Measurements from ENCODE around the gene BID.
"Not testable (repeated sequence)": the region's sequence is repeated elsewhere in the genome, so short reads cannot be mapped to it uniquely, and the experiment has no call there.

BID gene

GRCh38 chr22:17698276-17698675 is 76.0 kb downstream of the BID start:
- not testable (repeated sequence) for H3K23ac ChIP-seq (ENCODE audit: low read length); H3K18ac ChIP-seq (ENCODE audit: low read length); H3K4me1 ChIP-seq (ENCODE audit: control insufficient read depth in 1 of 2, insufficient read depth in 2 of 2, low read length in 2 of 2); H3K14ac ChIP-seq (ENCODE audit: low read length); H3K27ac ChIP-seq (ENCODE audit: low read depth, low read length); H2BK5ac ChIP-seq (ENCODE audit: low read depth, low read length, poor library complexity); H3K9me3 ChIP-seq (ENCODE audit: insufficient read depth, low read depth, low read length); H3K27me3 ChIP-seq (ENCODE audit: insufficient read depth, low read length); H3K4me3 ChIP-seq (ENCODE audit: low read depth, low read length); H2AK5ac ChIP-seq (ENCODE audit: low read length); H3K79me2 ChIP-seq (ENCODE audit: control insufficient read depth, insufficient read depth, low read length, poor library complexity); H3K4ac ChIP-seq (ENCODE audit: low read depth, low read length); DNase-seq; H3K79me1 ChIP-seq (ENCODE audit: low read length); H3K36me3 ChIP-seq (ENCODE audit: control insufficient read depth in 1 of 2, insufficient read depth in 2 of 2, low read length in 2 of 2); H2BK120ac ChIP-seq (ENCODE audit: insufficient read depth, low read length, poor library complexity); H4K12ac ChIP-seq (ENCODE audit: low read depth, low read length); H4K91ac ChIP-seq (ENCODE audit: low read depth, low read length); H3K4me2 ChIP-seq (ENCODE audit: low read length); H2AFZ ChIP-seq (ENCODE audit: insufficient read depth, low read length, poor library complexity); H3K9ac ChIP-seq (ENCODE audit: low read length); H2BK12ac ChIP-seq (ENCODE audit: low read length); H4K8ac ChIP-seq (ENCODE audit: low read depth, low read length)
- no CpG with 5 or more reads among the region's 3 CpGs for WGBS (ENCODE audit: extremely low coverage, insufficient coverage, insufficient read length)

- not testable (repeated sequence) for H2AK5ac ChIP-seq (ENCODE audit: low read length); H3K4me1 ChIP-seq (ENCODE audit: control insufficient read depth in 1 of 2, insufficient read depth in 2 of 2, low read length in 2 of 2); H3K4me2 ChIP-seq (ENCODE audit: low read length); H3K9me3 ChIP-seq (ENCODE audit: insufficient read depth, low read depth, low read length); H4K91ac ChIP-seq (ENCODE audit: low read depth, low read length); H4K8ac ChIP-seq (ENCODE audit: low read depth, low read length); H2BK120ac ChIP-seq (ENCODE audit: insufficient read depth, low read length, poor library complexity); H3K79me1 ChIP-seq (ENCODE audit: low read length); H4K12ac ChIP-seq (ENCODE audit: low read depth, low read length); H3K36me3 ChIP-seq (ENCODE audit: control insufficient read depth in 1 of 2, insufficient read depth in 2 of 2, low read length in 2 of 2); H3K14ac ChIP-seq (ENCODE audit: low read length); H3K27me3 ChIP-seq (ENCODE audit: insufficient read depth, low read length); H3K23ac ChIP-seq (ENCODE audit: low read length); H3K18ac ChIP-seq (ENCODE audit: low read length); H2BK12ac ChIP-seq (ENCODE audit: low read length); H3K79me2 ChIP-seq (ENCODE audit: control insufficient read depth, insufficient read depth, low read length, poor library complexity); H2AFZ ChIP-seq (ENCODE audit: insufficient read depth, low read length, poor library complexity); H3K4ac ChIP-seq (ENCODE audit: low read depth, low read length); H3K27ac ChIP-seq (ENCODE audit: low read depth, low read length); H3K9ac ChIP-seq (ENCODE audit: low read length); H3K4me3 ChIP-seq (ENCODE audit: low read depth, low read length); H2BK5ac ChIP-seq (ENCODE audit: low read depth, low read length, poor library complexity)
- no CpG with 5 or more reads among the region's 10 CpGs for WGBS (ENCODE audit: extremely low coverage, insufficient coverage, insufficient read length)
- DNase-seq, result peak in 1 of 2 donors; percentile 32
Observed at GRCh38 chr22:17697196-17697595, 77.1 kb downstream of the BID start.

- Histone ChIP-seq H2BK5ac (ENCODE audit: low read depth, low read length, poor library complexity) (no peak overlapping the region), H3K14ac (ENCODE audit: low read length) (no peak overlapping the region), H3K4ac (ENCODE audit: low read depth, low read length) (no peak overlapping the region), H2BK120ac (ENCODE audit: insufficient read depth, low read length, poor library complexity) (no peak overlapping the region), H4K8ac (ENCODE audit: low read depth, low read length) (no peak overlapping the region), H3K9me3 (ENCODE audit: insufficient read depth, low read depth, low read length) (no peaks in the 10 kb centered on the region), H3K79me1 (ENCODE audit: low read length) (no peaks in the 10 kb centered on the region), H3K4me2 (ENCODE audit: low read length) (no peak overlapping the region), H3K36me3 (ENCODE audit: control insufficient read depth in 1 of 2, insufficient read depth in 2 of 2, low read length in 2 of 2) (peaks cover 0 to 4% of the 10 kb centered on the region in 2 experiments), H2AK5ac (ENCODE audit: low read length) (no peak overlapping the region), H3K9ac (ENCODE audit: low read length) (no peak overlapping the region), H2BK12ac (ENCODE audit: low read length) (no peak overlapping the region), H3K4me1 (ENCODE audit: control insufficient read depth in 1 of 2, insufficient read depth in 2 of 2, low read length in 2 of 2) (no peaks in the 10 kb centered on the region), H3K27me3 (ENCODE audit: insufficient read depth, low read length) (no peaks in the 10 kb centered on the region), H3K18ac (ENCODE audit: low read length) (no peak overlapping the region), H3K27ac (ENCODE audit: low read depth, low read length) (no peak overlapping the region), H3K79me2 (ENCODE audit: control insufficient read depth, insufficient read depth, low read length, poor library complexity) (no peaks in the 10 kb centered on the region), H3K4me3 (ENCODE audit: low read depth, low read length) (no peak overlapping the region), H3K23ac (ENCODE audit: low read length) (no peak overlapping the region), H4K12ac (ENCODE audit: low read depth, low read length) (no peak overlapping the region), H2AFZ (ENCODE audit: insufficient read depth, low read length, poor library complexity) (no peak overlapping the region), H4K91ac (ENCODE audit: low read depth, low read length) (no peak overlapping the region)
- no CpG with 5 or more reads among the region's 5 CpGs for WGBS (ENCODE audit: extremely low coverage, insufficient coverage, insufficient read length)
- peak; percentile 35 to 65 for DNase-seq
Observed at GRCh38 chr22:17695986-17696385, 78.3 kb downstream of the BID start.

- H2BK5ac ChIP-seq (ENCODE audit: low read depth, low read length, poor library complexity), result no peak overlapping the region
- WGBS (ENCODE audit: extremely low coverage, insufficient coverage, insufficient read length), result no CpG with 5 or more reads among the region's 6 CpGs
- no peak overlapping the region for H2BK12ac ChIP-seq (ENCODE audit: low read length)
- H4K12ac ChIP-seq (ENCODE audit: low read depth, low read length), result no peak overlapping the region
- no peak overlapping the region for H2AK5ac ChIP-seq (ENCODE audit: low read length)
- no peak overlapping the region for H3K23ac ChIP-seq (ENCODE audit: low read length)
- H3K18ac ChIP-seq (ENCODE audit: low read length), result no peak overlapping the region
- no peak overlapping the region for H3K4ac ChIP-seq (ENCODE audit: low read depth, low read length)
- H2BK120ac ChIP-seq (ENCODE audit: insufficient read depth, low read length, poor library complexity), result no peak overlapping the region
- no peak overlapping the region for H2AFZ ChIP-seq (ENCODE audit: insufficient read depth, low read length, poor library complexity)
- no peak overlapping the region for H3K4me2 ChIP-seq (ENCODE audit: low read length)
- H4K8ac ChIP-seq (ENCODE audit: low read depth, low read length), result no peak overlapping the region
- H3K27me3 ChIP-seq (ENCODE audit: insufficient read depth, low read length), result no peaks in the 10 kb centered on the region
- no peaks in the 10 kb centered on the region for H3K9me3 ChIP-seq (ENCODE audit: insufficient read depth, low read depth, low read length)
- H4K91ac ChIP-seq (ENCODE audit: low read depth, low read length), result no peak overlapping the region
- no peak overlapping the region for H3K4me3 ChIP-seq (ENCODE audit: low read depth, low read length)
- no peak overlapping the region for H3K9ac ChIP-seq (ENCODE audit: low read length)
- no peaks in the 10 kb centered on the region for H3K79me2 ChIP-seq (ENCODE audit: control insufficient read depth, insufficient read depth, low read length, poor library complexity)
- DNase-seq, result no peak
- no peak overlapping the region for H3K14ac ChIP-seq (ENCODE audit: low read length)
- H3K36me3 ChIP-seq (ENCODE audit: control insufficient read depth in 1 of 2, insufficient read depth in 2 of 2, low read length in 2 of 2), result peaks cover 0 to 6% of the 10 kb centered on the region in 2 experiments
- no peak overlapping the region for H3K27ac ChIP-seq (ENCODE audit: low read depth, low read length)
- H3K79me1 ChIP-seq (ENCODE audit: low read length), result no peaks in the 10 kb centered on the region
- H3K4me1 ChIP-seq (ENCODE audit: control insufficient read depth in 1 of 2, insufficient read depth in 2 of 2, low read length in 2 of 2), result no peaks in the 10 kb centered on the region
Observed at GRCh38 chr22:17694752-17695151, 79.5 kb downstream of the BID start.
